RWPE1 (cell line): ENCODE measurements around the gene ZSWIM6.

Experiments used
- CTCF ChIA-PET: fragments of 350-600 bp; sonication (Branson Sonifier 250); formaldehyde crosslinking; extraction: SDS; loops from one replicate; lab custom pipeline; 2021; lab: Yijun Ruan, JAX
- POLR2A ChIA-PET: fragments of 400-600 bp; formaldehyde crosslinking; extraction: SDS; loops from one replicate; lab custom pipeline; 2020; ENCODE audit warnings: antibody characterized with exemption; ENCODE audit not compliant: low non-redundant PET; lab: Yijun Ruan, JAX
- DNase-seq: peaks from one replicate; pipeline ENCODE4 v3.0.0; 2012; ENCODE audit warnings: low spot score
- H3K27ac ChIP-seq: fragments of 450-650 bp; 2 replicates; pipeline ENCODE4 v1.5.1; 2017
- CTCF ChIP-seq: fragments of 450-650 bp; conservative IDR thresholded peaks from 2 replicates; pipeline ENCODE4 v1.5.1; 2017; ENCODE audit warnings: low read depth, mild to moderate bottlenecking

Gene ZSWIM6

GRCh38 chr5:61344187-61344944 is 12.3 kb downstream of the ZSWIM6 start:
- H3K27ac ChIP-seq, result no peak overlapping the region
- no peak for TF ChIP-seq CTCF
- no peak for DNase-seq
- ChIA-PET POLR2A (no interaction called here), CTCF (interaction anchor here (0.5 to 0.7 kb wide), 3 partner anchors 21 to 1057 kb away, joined by 3 read pairs; no protein-coding TSS in a partner anchor)

GRCh38 chr5:61346511-61346910 is 14.5 kb downstream of the ZSWIM6 start:
- ChIA-PET CTCF (interaction anchor here (0.7 to 0.9 kb wide), 2 partner anchors 11 kb away, joined by 3 to 4 read pairs; no protein-coding TSS in a partner anchor), POLR2A (interaction anchor here (0.6 kb wide), 1 partner anchor 52 kb away, joined by 7 read pairs; no protein-coding TSS in a partner anchor)

GRCh38 chr5:61347080-61347479 is 15.0 kb downstream of the ZSWIM6 start:
- ChIA-PET CTCF (interaction anchor here (0.7 to 0.9 kb wide), 3 partner anchors 11 to 655 kb away, joined by 3 to 4 read pairs (median 3); no protein-coding TSS in a partner anchor), POLR2A (no interaction called here)
- no peak for DNase-seq
- no peak for TF ChIP-seq CTCF
- no peak overlapping the region for H3K27ac ChIP-seq

More at GRCh38 chr5:61346511-61346910, 14.5 kb downstream of the ZSWIM6 start:
- DNase-seq, result no peak
- H3K27ac ChIP-seq, result no peak overlapping the region
- TF ChIP-seq CTCF, result no peak

GRCh38 chr5:61348447-61348846 is 16.4 kb downstream of the ZSWIM6 start:
- H3K27ac ChIP-seq, result no peak overlapping the region
- no peak for DNase-seq
- POLR2A ChIA-PET, result no interaction called here
- CTCF ChIA-PET, result no interaction called here
- TF ChIP-seq CTCF, result no peak

- no peak for TF ChIP-seq CTCF
- ChIA-PET POLR2A (no interaction called here), CTCF (no interaction called here)
- H3K27ac ChIP-seq, result no peak overlapping the region
- no peak for DNase-seq
These were observed 17.9 kb downstream of the ZSWIM6 start for GRCh38 chr5:61349935-61350334.

- no peak for TF ChIP-seq CTCF
- H3K27ac ChIP-seq, result no peak overlapping the region
- ChIA-PET CTCF (interaction anchor here (0.5 kb wide), 1 partner anchor 586 kb away, joined by 3 read pairs; no protein-coding TSS in a partner anchor), POLR2A (no interaction called here)
- no peak for DNase-seq
These were observed 18.5 kb downstream of the ZSWIM6 start for GRCh38 chr5:61350535-61350934.
